Karpas-422 (cell line): ENCODE measurements around the gene DLGAP3. TPM values are rescaled to one million over a fixed set of nuclear protein-coding genes. Genes with fewer than 3 reads are reported as not detected.
"Not testable (repeated sequence)": the region's sequence is repeated elsewhere in the genome, so short reads cannot be mapped to it uniquely, and the experiment has no call there.

Experiments
- DNase-seq: peaks from one replicate; pipeline ENCODE4 v3.0.0-alpha.2; 2015
- H2AFZ ChIP-seq: fragments of 200-600 bp; sonication (generic); 2 replicates; pipeline ENCODE4 v1.6.1; 2014; ENCODE audit warnings: antibody characterized with exemption, low read length, mixed read lengths
- H3K27ac ChIP-seq: fragments of 200-600 bp; sonication (generic); 2 replicates; pipeline ENCODE4 v1.5.1; 2014; ENCODE audit warnings: mild to moderate bottlenecking, low read length, moderate library complexity
- H3K27me3 ChIP-seq: fragments of 200-600 bp; sonication (generic); 2 replicates; pipeline ENCODE4 v1.6.1; 2014; ENCODE audit warnings: low read length, mixed read lengths
- H3K36me3 ChIP-seq: fragments of 200-600 bp; sonication (generic); 2 replicates; pipeline ENCODE4 v1.6.1; 2014; ENCODE audit warnings: low read length, mixed read lengths; ENCODE audit not compliant: insufficient read depth
- H3K4me1 ChIP-seq: fragments of 200-600 bp; sonication (generic); 2 replicates; pipeline ENCODE4 v1.6.1; 2014; ENCODE audit warnings: mild to moderate bottlenecking, low read length, mixed read lengths
- H3K4me2 ChIP-seq: fragments of 200-600 bp; sonication (generic); 2 replicates; pipeline ENCODE4 v1.6.1; 2014; ENCODE audit warnings: low read length, low read depth, mild to moderate bottlenecking; ENCODE audit not compliant: poor library complexity, severe bottlenecking
- H3K4me3 ChIP-seq: fragments of 200-600 bp; sonication (generic); 2 replicates; pipeline ENCODE4 v1.5.1; 2014; ENCODE audit warnings: mild to moderate bottlenecking, antibody characterized with exemption, low read length, mixed read lengths
- H3K79me2 ChIP-seq: fragments of 200-600 bp; sonication (generic); 2 replicates; pipeline ENCODE4 v1.6.1; 2014; ENCODE audit warnings: mild to moderate bottlenecking, low read length, mixed read lengths
- H3K9ac ChIP-seq: fragments of 200-600 bp; sonication (generic); 2 replicates; pipeline ENCODE4 v1.6.0; 2014; ENCODE audit warnings: low read length
- H3K9me2 ChIP-seq: fragments of 200-600 bp; sonication (generic), shearing (Covaris generic); replicated peaks from 2 replicates; pipeline ENCODE4 v1.6.0; 2014; ENCODE audit warnings: mild to moderate bottlenecking, low read length, moderate library complexity; ENCODE audit not compliant: insufficient read depth
- H3K9me3 ChIP-seq: fragments of 300-700, 200-600 bp; sonication (generic); 2 replicates; pipeline ENCODE4 v1.6.1; 2014; ENCODE audit warnings: low read length, mixed read lengths
- H4K20me1 ChIP-seq: fragments of 200-600 bp; sonication (generic); 2 replicates; pipeline ENCODE4 v1.6.1; 2014; ENCODE audit warnings: mild to moderate bottlenecking, antibody characterized with exemption, low read length, low read depth; ENCODE audit not compliant: insufficient read depth
- total RNA-seq: library from RNA; depleted of rRNA; stranded (reverse); fragments of >200 nt; shearing (Covaris generic); gene quantifications from 2 replicates; pipeline ENCODE4 v1.2.3, GENCODE V29; 2014; ENCODE audit warnings: low replicate concordance

The DLGAP3 gene
- total RNA-seq, 1 experiment from 2014 or later: 4.1 TPM

DNA sequence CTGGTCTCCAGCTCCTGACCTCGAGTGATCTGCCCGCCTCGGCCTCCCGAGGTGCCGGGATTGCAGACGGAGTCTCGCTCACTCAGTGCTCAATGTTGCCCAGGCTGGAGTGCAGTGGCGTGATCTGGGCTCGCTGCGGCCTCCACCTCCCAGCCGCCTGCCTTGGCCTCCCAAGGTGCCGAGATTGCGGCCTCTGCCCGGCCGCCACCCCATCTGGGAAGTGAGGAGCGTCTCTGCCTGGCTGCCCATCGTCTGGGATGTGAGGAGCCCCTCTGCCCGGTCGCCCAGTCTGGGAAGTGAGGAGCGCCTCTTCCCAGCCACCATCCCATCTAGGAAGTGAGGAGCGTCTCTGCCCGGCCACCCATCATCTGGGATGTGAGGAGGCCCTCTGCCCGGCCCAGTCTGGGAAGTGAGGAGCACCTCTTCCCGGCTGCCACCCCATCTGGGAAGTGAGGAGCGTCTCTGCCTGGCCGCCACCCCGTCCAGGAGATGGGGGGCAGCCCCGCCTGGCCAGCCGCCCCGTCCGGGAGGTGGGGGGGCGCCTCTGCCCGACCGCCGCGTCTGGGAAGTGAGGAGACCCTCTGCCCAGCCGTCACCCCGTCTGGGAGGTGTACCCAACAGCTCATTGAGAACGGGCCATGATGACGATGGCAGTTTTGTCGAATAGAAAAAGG is 18.3 kb upstream of the DLGAP3 start:
- H3K4me3 ChIP-seq, H3K27ac ChIP-seq, H3K4me2 ChIP-seq, H3K9me2 ChIP-seq, H3K36me3 ChIP-seq, DNase-seq, H3K79me2 ChIP-seq, H3K9ac ChIP-seq, H3K9me3 ChIP-seq, H4K20me1 ChIP-seq, H2AFZ ChIP-seq, H3K27me3 ChIP-seq: not testable (repeated sequence)
- H3K4me1 ChIP-seq: peaks cover 12% of the 10 kb centered on the region

DNA sequence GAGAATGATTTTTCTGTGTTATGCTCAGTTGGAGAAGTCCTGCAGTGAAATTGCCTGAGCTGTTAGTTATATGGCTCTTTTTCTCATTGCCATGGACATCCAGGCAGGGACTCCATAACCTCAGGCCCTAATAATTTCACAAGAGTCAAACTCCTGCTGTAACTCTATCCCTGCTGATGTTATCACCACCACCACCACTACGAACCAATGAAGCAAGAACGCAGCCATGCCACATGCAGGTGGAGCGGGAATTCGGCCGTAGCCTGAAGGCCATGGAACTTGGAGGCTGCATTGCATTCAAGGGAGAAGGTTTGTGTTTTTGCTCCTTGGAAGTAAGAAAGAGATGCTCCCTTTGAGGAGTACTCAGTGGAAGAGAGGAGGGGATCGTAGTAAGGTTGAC is 16.8 kb upstream of the DLGAP3 start:
- no peaks in the 10 kb centered on the region for H4K20me1 ChIP-seq
- H3K4me2 ChIP-seq: no peak overlapping the region
- H3K4me3 ChIP-seq: no peak overlapping the region
- H3K9me3 ChIP-seq: no peaks in the 10 kb centered on the region
- H3K79me2 ChIP-seq: no peaks in the 10 kb centered on the region
- H3K9me2 ChIP-seq: no peaks in the 10 kb centered on the region
- peaks cover 23% of the 10 kb centered on the region for H3K4me1 ChIP-seq
- no peak overlapping the region for H3K9ac ChIP-seq
- no peak overlapping the region for H3K27ac ChIP-seq
- DNase-seq: no peak
- H3K27me3 ChIP-seq: no peaks in the 10 kb centered on the region
- H3K36me3 ChIP-seq: no peaks in the 10 kb centered on the region
- H2AFZ ChIP-seq: no peak overlapping the region

DNA sequence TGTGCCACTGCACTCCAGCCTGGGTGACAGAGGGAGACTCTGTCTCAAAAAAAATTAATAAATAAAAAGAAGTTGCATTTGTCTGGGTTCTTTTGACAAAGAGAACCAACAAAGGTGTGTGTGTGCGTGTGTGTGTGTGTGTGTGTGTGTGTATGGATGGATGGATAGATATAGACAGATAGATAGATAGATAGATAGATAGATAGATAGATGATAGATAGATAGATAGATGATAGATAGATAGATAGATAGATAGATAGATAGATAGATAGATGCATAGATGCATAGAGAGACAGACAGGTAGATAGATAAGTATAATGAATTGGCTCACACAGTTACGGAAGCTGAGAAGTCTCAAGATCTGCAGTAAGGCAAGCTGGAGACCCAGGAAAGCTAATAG is 12.3 kb upstream of the DLGAP3 start:
- peak overlapping the region; percentile 70; the same call in 1 of the 2 replicates for H3K27ac ChIP-seq
- not testable (repeated sequence) for DNase-seq, H3K27me3 ChIP-seq

DNA sequence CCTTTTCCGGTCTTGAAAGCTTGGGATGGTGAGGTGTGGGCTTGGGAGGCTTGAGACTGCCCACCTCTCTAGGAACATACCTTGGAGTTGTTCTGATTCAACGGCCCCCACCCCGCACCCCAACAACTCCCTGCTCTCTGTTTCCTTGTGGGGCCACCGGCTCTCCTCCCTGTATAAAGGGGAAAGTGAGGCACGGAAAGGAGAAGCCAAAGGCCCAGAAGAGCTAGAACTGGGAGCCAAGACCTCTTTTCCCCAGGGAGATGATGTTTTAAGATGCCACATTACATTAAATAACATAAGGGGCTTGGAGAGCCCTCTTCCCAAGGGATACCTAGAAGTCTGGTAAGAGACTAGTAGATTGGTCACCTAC is 1.2 kb upstream of the DLGAP3 start:
- no peak overlapping the region for H2AFZ ChIP-seq
- H3K9ac ChIP-seq: no peak overlapping the region
- no peak overlapping the region for H3K4me3 ChIP-seq
- H3K4me2 ChIP-seq: no peak overlapping the region
- H3K36me3 ChIP-seq: no peaks in the 10 kb centered on the region
- H3K9me2 ChIP-seq: no peaks in the 10 kb centered on the region
- no peaks in the 10 kb centered on the region for H4K20me1 ChIP-seq
- H3K27ac ChIP-seq: no peak overlapping the region
- no peaks in the 10 kb centered on the region for H3K9me3 ChIP-seq
- peaks cover 39% of the 10 kb centered on the region for H3K4me1 ChIP-seq
- H3K79me2 ChIP-seq: no peaks in the 10 kb centered on the region
- DNase-seq: no peak
- no peaks in the 10 kb centered on the region for H3K27me3 ChIP-seq

More for the DNA sequence above, 12.3 kb upstream of the DLGAP3 start:
- not testable (repeated sequence) for H3K79me2 ChIP-seq, H4K20me1 ChIP-seq, H3K9ac ChIP-seq, H2AFZ ChIP-seq, H3K36me3 ChIP-seq, H3K4me3 ChIP-seq, H3K9me2 ChIP-seq, H3K9me3 ChIP-seq
- H3K4me2 ChIP-seq: peak overlapping the region; percentile 65
- H3K4me1 ChIP-seq: peaks cover 26% of the 10 kb centered on the region

DNA sequence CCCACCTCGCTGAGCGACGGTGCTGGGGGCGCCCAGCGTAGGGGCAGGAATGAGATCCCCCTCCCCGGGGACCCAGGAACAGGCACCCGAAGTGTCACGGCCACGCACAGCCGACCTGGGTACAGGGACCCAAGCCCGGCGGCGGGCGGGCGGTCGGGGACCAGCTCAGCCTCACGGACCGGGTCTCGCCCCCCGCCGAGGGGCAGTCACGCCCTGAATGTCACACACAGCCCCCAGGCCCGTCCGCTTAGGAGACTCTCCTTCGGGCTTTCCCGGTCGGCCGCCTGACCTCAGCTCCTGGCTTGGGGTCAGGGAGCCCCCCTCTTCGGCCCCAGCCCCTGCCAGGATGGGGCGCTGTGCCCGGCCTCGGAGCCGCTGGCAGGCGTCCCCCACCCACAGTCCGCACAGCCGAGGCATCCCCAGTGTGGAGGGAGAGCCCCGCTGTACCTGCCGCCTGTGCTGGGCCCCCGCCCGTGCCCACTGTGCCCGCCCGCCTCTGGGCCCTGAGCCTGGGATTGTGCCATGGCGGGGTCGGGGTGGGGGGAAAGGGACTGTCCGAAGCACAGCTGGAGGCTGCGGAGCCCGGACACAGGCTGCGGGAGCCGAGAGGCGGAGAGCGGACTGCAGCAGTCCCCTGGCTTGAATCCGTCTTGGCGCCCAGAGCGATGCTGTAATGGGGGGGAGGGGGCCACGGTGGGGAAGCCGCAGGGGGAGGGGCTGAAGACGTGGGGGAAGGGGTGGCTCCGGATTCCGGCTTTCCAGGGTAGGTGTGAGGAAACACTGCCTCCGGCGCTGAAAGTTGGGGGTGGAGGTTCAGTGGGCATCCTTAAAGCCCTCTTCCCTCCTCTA is 627 bp upstream of the DLGAP3 start:
- Histone ChIP-seq H4K20me1 (no peaks in the 10 kb centered on the region), H3K27ac (no peak overlapping the region), H3K9ac (peak overlapping the region; percentile 74), H2AFZ (no peak overlapping the region), H3K4me1 (peaks cover 45% of the 10 kb centered on the region), H3K4me2 (peak overlapping the region; percentile 68), H3K9me3 (no peaks in the 10 kb centered on the region), H3K4me3 (peak overlapping the region; percentile 74), H3K9me2 (no peaks in the 10 kb centered on the region), H3K79me2 (no peaks in the 10 kb centered on the region), H3K27me3 (no peaks in the 10 kb centered on the region), H3K36me3 (no peaks in the 10 kb centered on the region)
- DNase-seq: no peak

DNA sequence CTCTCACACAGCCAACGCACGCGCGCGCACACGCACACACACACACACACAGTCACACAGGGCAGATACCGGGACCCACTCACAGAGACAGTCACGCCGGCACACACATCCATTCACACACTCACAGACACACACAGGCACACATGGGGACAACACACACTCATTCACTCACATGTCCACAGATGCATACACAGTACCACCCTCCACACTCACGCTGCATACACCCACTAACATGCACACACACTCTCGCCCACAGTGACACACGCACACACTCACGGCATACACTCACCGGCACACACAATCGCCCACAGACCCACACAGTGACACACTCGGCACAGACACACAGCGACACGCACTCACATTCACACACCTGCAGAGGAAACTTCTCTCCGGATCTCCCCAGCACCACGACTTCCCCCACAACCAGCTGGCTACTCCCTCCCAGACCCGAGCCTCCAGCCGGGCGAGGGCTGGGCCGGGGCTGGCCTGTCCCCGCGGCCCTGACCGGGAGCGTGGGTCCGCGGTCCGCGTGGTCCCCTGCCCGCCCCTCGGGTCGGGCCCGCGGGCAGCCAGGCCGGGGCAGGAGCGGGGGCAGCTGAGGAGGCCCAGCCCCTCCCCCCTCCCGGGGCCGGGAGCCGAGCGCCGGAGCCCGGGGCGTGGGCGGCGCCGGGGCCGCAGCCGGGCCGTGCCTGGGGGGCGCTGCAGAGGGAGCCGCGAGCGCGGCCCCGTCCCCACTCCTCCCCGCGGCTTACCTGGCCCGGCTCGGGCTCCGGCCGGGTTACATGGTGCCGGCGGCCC is 552 bp downstream of the DLGAP3 start:
- Histone ChIP-seq H2AFZ (no peak overlapping the region), H3K79me2 (no peaks in the 10 kb centered on the region), H4K20me1 (no peaks in the 10 kb centered on the region; the same call in 1 of the 2 replicates), H3K4me1 (peaks cover 55% of the 10 kb centered on the region), H3K9ac (peak overlapping the region; percentile 74), H3K27me3 (no peaks in the 10 kb centered on the region), H3K9me2 (no peaks in the 10 kb centered on the region), H3K4me3 (peak overlapping the region; percentile 74), H3K36me3 (no peaks in the 10 kb centered on the region), H3K27ac (peak overlapping the region; percentile 11; the same call in 1 of the 2 replicates), H3K9me3 (no peaks in the 10 kb centered on the region), H3K4me2 (peak overlapping the region; percentile 70)
- DNase-seq: peak; percentile 68

DNA sequence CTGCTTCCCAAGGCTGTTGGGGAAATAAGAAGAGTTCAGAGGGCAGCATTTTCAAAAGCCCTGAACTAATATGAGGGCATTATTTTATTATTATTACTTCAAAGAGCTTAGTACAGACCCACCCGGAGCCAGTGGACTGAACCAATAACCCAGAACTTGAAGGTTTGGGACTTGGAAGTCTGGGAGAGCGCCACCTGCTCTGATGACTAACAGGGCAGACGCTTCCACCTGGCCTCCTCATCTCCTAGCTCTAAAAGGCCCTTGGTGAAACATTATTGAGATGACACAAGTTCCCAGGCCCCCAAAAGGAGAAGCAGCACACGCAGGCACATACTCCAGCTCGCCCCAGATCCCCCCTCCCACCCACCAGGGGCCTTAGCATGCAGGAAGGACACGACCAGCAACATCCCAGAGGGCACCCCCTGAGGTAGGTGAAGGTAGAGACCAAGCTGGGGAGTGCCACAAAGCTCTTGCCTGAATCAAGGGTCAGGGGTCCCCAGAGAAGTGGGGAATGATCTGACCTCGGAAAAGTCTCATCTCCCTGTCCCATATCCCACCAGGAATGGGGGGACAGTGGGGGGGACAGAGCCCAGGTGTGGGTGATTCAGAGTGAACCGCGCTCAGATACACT is 1.3 kb downstream of the DLGAP3 start:
- H3K4me3 ChIP-seq: peak overlapping the region; percentile 74
- no peaks in the 10 kb centered on the region; the same call in 1 of the 2 replicates for H4K20me1 ChIP-seq
- no peaks in the 10 kb centered on the region for H3K27me3 ChIP-seq
- H3K4me2 ChIP-seq: peak overlapping the region; percentile 70
- peak overlapping the region; percentile 29; the same call in 1 of the 2 replicates for H3K27ac ChIP-seq
- no peaks in the 10 kb centered on the region for H3K36me3 ChIP-seq
- H3K4me1 ChIP-seq: peaks cover 62% of the 10 kb centered on the region
- DNase-seq: no peak
- no peaks in the 10 kb centered on the region for H3K9me2 ChIP-seq
- no peak overlapping the region for H2AFZ ChIP-seq
- H3K9ac ChIP-seq: peak overlapping the region; percentile 74
- H3K9me3 ChIP-seq: no peaks in the 10 kb centered on the region
- H3K79me2 ChIP-seq: no peaks in the 10 kb centered on the region
